B cell (primary cell): ENCODE data around the gene ARHGAP12. TPM values are rescaled to one million over a fixed set of nuclear protein-coding genes. Genes with fewer than 3 reads are reported as not detected.

Experiments used
- ATAC-seq: fragments of 200-7000 bp; cut with Tn5 transposase; one replicate; pipeline ENCODE4 v1.10.0; 2021; ENCODE audit warnings: low read depth, mild to moderate bottlenecking, moderate number of reproducible peaks, moderate library complexity
- CTCF ChIA-PET: fragments of 350-600 bp; sonication (Branson Sonifier 250); formaldehyde crosslinking; loops from one replicate; lab custom pipeline; 2021; ENCODE audit warnings: antibody characterized with exemption, inconsistent platforms; lab: Charles Lee
- POLR2A ChIA-PET: fragments of 350-600 bp; sonication (Branson Sonifier 250); formaldehyde crosslinking; loops from one replicate; lab custom pipeline; 2021; ENCODE audit warnings: antibody characterized with exemption; lab: Charles Lee
- DNase-seq: peaks from one replicate; pipeline ENCODE4 v3.0.0; 2013
- H2AFZ ChIP-seq: 2 replicates; pipeline ENCODE4 v1.6.1; 2012; ENCODE audit warnings: mild to moderate bottlenecking, low read depth, low read length; ENCODE audit not compliant: insufficient read depth, poor library complexity, severe bottlenecking
- H3K27ac ChIP-seq, 2 donors: 1 replicate in 1 of 2; 2 replicates in 1 of 2; pipeline ENCODE4 v1.5.1; 2012 to 2013; ENCODE audit warnings: low read length in 2 of 2, mild to moderate bottlenecking in 2 of 2, moderate library complexity in 1 of 2
- H3K27me3 ChIP-seq, 4 experiments: fragments of 200-600 bp in 1 of 4; sonication (generic) in 1 of 4; replicated peaks in 1 of 4; 1 replicate in 2 of 4; 2 replicates in 2 of 4; pipeline versions ENCODE4 v1.6.1 to v1.7.0; 2013 to 2016; ENCODE audit warnings: low read length in 3 of 4, mild to moderate bottlenecking in 2 of 4, mixed read lengths in 1 of 4, moderate library complexity in 1 of 4; ENCODE audit not compliant: insufficient read depth in 4 of 4, control insufficient read depth in 3 of 4; ENCODE audit errors: control extremely low read depth in 1 of 4
- H3K36me3 ChIP-seq, 2 experiments: replicated peaks in 1 of 2; 1 replicate in 1 of 2; 2 replicates in 1 of 2; pipeline versions ENCODE4 v1.6.1 to v1.7.1; 2013; ENCODE audit warnings: low read length in 1 of 2; ENCODE audit not compliant: insufficient read depth in 2 of 2, control insufficient read depth in 1 of 2; ENCODE audit errors: control extremely low read depth in 1 of 2, extremely low read depth in 1 of 2
- H3K4me1 ChIP-seq, 2 donors: fragments of 200-600 bp in 1 of 2; sonication (generic) in 1 of 2; 1 replicate in 1 of 2; 2 replicates in 1 of 2; pipeline versions ENCODE4 v1.5.1 to v1.6.1; 2013 to 2017; ENCODE audit warnings: low read length in 2 of 2; ENCODE audit not compliant: control insufficient read depth in 2 of 2, insufficient read depth in 2 of 2
- H3K4me2 ChIP-seq: replicated peaks from 2 replicates; pipeline ENCODE3; 2012; ENCODE audit warnings: mild to moderate bottlenecking, low read depth, low read length; ENCODE audit not compliant: poor library complexity, severe bottlenecking
- H3K4me3 ChIP-seq, 5 experiments: fragments of 200-600 bp in 1 of 5; sonication (generic) in 1 of 5; 1 replicate in 3 of 5; 2 replicates in 2 of 5; pipeline versions ENCODE4 v1.5.1 to v1.7.0; 2011 to 2016; ENCODE audit warnings: low read length in 4 of 5, mild to moderate bottlenecking in 4 of 5, low read depth in 2 of 5, control low read depth in 1 of 5, moderate library complexity in 1 of 5; ENCODE audit not compliant: insufficient read depth in 1 of 5; ENCODE audit errors: control extremely low read depth in 1 of 5, extremely low read depth in 1 of 5
- H3K79me2 ChIP-seq: fragments of 200-600 bp; sonication (generic); one replicate; pipeline ENCODE4 v1.6.0; 2016; ENCODE audit warnings: low read length; ENCODE audit not compliant: control insufficient read depth, insufficient read depth
- H3K9ac ChIP-seq: fragments of 200-600 bp; sonication (generic); 2 replicates; pipeline ENCODE4 v1.6.1; 2017; ENCODE audit warnings: mild to moderate bottlenecking, low read length, moderate library complexity
- H3K9me3 ChIP-seq, 3 donors: one replicate each; pipeline versions ENCODE4 v1.6.1 to v1.7.1; 2013; ENCODE audit warnings: low read length in 2 of 3; ENCODE audit not compliant: control insufficient read depth in 2 of 3, insufficient read depth in 1 of 3; ENCODE audit errors: control extremely low read depth in 1 of 3
- H4K20me1 ChIP-seq: 2 replicates; pipeline ENCODE4 v1.6.0; 2012; ENCODE audit warnings: mild to moderate bottlenecking, low read length; ENCODE audit not compliant: insufficient read depth, control insufficient read depth, poor library complexity, severe bottlenecking
- H3K27ac Mint-ChIP-seq: one replicate; pipeline ENCODE4 v1.8.0; 2021; ENCODE audit warnings: mixed read lengths
- H3K27me3 Mint-ChIP-seq: one replicate; pipeline ENCODE4 v1.8.0; 2021; ENCODE audit warnings: mixed read lengths
- H3K4me1 Mint-ChIP-seq: one replicate; pipeline ENCODE4 v1.8.0; 2021; ENCODE audit warnings: mixed read lengths
- H3K4me3 Mint-ChIP-seq: one replicate; pipeline ENCODE4 v1.8.0; 2021; ENCODE audit warnings: mixed read lengths
- H3K9me3 Mint-ChIP-seq: one replicate; pipeline ENCODE4 v1.8.0; 2022; ENCODE audit warnings: mixed read lengths; ENCODE audit not compliant: insufficient read depth
- EZH2 ChIP-seq: IDR thresholded peaks from 2 replicates; pipeline ENCODE4 v1.6.1; 2012; ENCODE audit warnings: borderline replicate concordance, low read depth, mild to moderate bottlenecking, moderate library complexity, low read length; ENCODE audit not compliant: insufficient read depth, poor library complexity, severe bottlenecking
- WGBS: methylation state at CpG from one replicate; pipeline ENCODE4 v1.1.5; 2013; ENCODE audit warnings: missing lambda C conversion rate; ENCODE audit not compliant: insufficient coverage; 5-methylcytosine and 5-hydroxymethylcytosine counted together
- intact Hi-C: fragments of 100-400 bp; cut with micrococcal nuclease; formaldehyde crosslinking; loops from one replicate; pipeline ENCODE4 v1.10.0; 2022
- polyA plus RNA-seq: library from polyadenylated mRNA; depleted of rRNA; stranded (reverse); fragments of >200 nt; gene quantifications from 2 replicates; pipeline ENCODE4 v1.2.3, GENCODE V29; 2012
- total RNA-seq, 2 donors: library from RNA; stranded (reverse); fragments of 120-200 nt in 1 of 2; gene quantifications; 1 replicate in 1 of 2; 2 replicates in 1 of 2; pipeline versions ENCODE4 v1.2.3 to v1.2.4, GENCODE V29; 2013 to 2022
- TF ChIP-seq, protein P1 (sequence below): fragments of 200-600 bp; IDR thresholded peaks from one replicate; pipeline ENCODE4 v1.8.0; 2022; ENCODE audit warnings: antibody characterized with exemption, mild to moderate bottlenecking

ARHGAP12 gene
- total and polyA plus RNA-seq, 2 donors (not counting 1 experiment from before 2014, with no cell fraction given) = 12.3 to 45.3 TPM

- Histone ChIP-seq H3K27ac (no peak overlapping the region), H3K4me1 (peaks cover 4 to 13% of the 10 kb centered on the region in 2 donors), H3K36me3 (no peaks in the 10 kb centered on the region), H4K20me1 (no peaks in the 10 kb centered on the region), H3K9me3 (no peaks in the 10 kb centered on the region), H3K79me2 (no peaks in the 10 kb centered on the region), H2AFZ (peak overlapping the region; percentile 9), H3K4me3 (no peak overlapping the region), H3K4me2 (peak overlapping the region; percentile 32), H3K27me3 (no peaks in the 10 kb centered on the region), H3K9ac (no peak overlapping the region)
- H3K4me3 Mint-ChIP-seq = no peak overlapping the region
- no peak overlapping the region for H3K27ac Mint-ChIP-seq
- peaks cover 16% of the 10 kb centered on the region for H3K4me1 Mint-ChIP-seq
- POLR2A ChIA-PET = no interaction called here
- DNase-seq = peak; percentile 16
- no peak for TF ChIP-seq EZH2
- TF ChIP-seq, protein P1, sequence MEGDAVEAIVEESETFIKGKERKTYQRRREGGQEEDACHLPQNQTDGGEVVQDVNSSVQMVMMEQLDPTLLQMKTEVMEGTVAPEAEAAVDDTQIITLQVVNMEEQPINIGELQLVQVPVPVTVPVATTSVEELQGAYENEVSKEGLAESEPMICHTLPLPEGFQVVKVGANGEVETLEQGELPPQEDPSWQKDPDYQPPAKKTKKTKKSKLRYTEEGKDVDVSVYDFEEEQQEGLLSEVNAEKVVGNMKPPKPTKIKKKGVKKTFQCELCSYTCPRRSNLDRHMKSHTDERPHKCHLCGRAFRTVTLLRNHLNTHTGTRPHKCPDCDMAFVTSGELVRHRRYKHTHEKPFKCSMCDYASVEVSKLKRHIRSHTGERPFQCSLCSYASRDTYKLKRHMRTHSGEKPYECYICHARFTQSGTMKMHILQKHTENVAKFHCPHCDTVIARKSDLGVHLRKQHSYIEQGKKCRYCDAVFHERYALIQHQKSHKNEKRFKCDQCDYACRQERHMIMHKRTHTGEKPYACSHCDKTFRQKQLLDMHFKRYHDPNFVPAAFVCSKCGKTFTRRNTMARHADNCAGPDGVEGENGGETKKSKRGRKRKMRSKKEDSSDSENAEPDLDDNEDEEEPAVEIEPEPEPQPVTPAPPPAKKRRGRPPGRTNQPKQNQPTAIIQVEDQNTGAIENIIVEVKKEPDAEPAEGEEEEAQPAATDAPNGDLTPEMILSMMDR = no peak
- CTCF ChIA-PET = no interaction called here
- H3K27me3 Mint-ChIP-seq = no peaks in the 10 kb centered on the region
- peak; percentile 28 for ATAC-seq
- 53% methylated on average over 7 of the region's 8 CpGs for WGBS
- intact Hi-C loops = no loop called here
- H3K9me3 Mint-ChIP-seq = no peaks in the 10 kb centered on the region
Observed at GRCh38 chr10:31961277-31962074, 32.8 kb upstream of the ARHGAP12 start.

DNA sequence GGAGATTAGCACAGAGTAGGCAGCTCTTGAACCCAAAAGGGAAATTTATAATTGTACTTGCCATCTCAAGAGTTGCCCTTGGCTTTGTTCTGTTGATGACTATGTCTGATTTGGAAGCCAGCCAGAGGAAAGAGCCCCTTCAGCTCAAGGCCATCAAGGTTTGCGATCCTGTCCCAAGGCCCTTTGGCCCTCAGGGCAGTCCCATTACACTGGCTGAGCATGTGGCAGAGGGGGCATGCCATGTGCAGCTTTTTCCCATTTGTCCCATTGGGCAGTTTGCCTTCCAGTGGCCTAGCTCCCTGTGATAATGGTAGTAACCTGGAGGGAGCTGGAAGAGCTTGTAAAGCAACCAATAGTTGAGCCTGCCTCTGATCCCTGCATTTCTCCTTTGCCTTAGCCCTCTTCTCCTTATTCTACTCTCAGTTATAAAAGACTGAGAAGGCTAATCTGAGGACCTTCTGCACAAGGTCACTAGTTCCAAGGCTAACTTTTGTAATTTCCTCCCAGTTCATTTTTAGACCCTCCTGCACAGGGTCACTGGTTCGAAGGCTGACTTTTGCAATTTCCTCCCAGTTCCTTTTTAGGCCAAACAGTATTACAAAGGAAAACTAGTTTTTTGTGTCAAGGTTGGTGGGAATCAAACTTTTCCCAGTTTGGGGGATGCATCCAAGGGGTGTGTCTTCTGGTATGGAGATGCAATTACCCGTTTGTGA, 31.0 kb upstream of the ARHGAP12 start:
- no peak overlapping the region for H3K4me3 Mint-ChIP-seq

More for the DNA sequence above, 31.0 kb upstream of the ARHGAP12 start:
- Histone ChIP-seq H3K27ac (no peak overlapping the region), H3K9me3 (peaks cover 0 to 8% (median 0%) of the 10 kb centered on the region in 3 donors), H3K79me2 (no peaks in the 10 kb centered on the region), H3K36me3 (no peaks in the 10 kb centered on the region), H3K4me3 (no peak overlapping the region), H3K27me3 (no peaks in the 10 kb centered on the region), H2AFZ (no peak overlapping the region), H3K4me2 (no peak overlapping the region), H4K20me1 (no peaks in the 10 kb centered on the region), H3K9ac (no peak overlapping the region), H3K4me1 (peaks cover 4 to 13% of the 10 kb centered on the region in 2 donors)
- ATAC-seq (no peak), DNase-seq (no peak)
- ChIA-PET CTCF (no interaction called here), POLR2A (no interaction called here)
- TF ChIP-seq, protein P1 = no peak
- TF ChIP-seq EZH2 = no peak
- Mint-ChIP-seq H3K27me3 (no peaks in the 10 kb centered on the region), H3K27ac (no peak overlapping the region), H3K4me1 (peaks cover 16% of the 10 kb centered on the region), H3K9me3 (peaks cover 1% of the 10 kb centered on the region)
- 100% methylated on average over 1 of the region's 3 CpGs for WGBS
- intact Hi-C loops = no loop called here
